ENCODE measurements around the gene WBP2. TPM values are rescaled to one million over a fixed set of nuclear protein-coding genes. Genes with fewer than 3 reads are reported as not detected.

Gene WBP2
- total and polyA plus RNA-seq, 9 of the 15 experiments (the other 6 are each of a cell fraction or from before 2014, with no cell fraction given), result 2.2 to 74.3 (median 20.0) TPM

- WGBS (ENCODE audit: insufficient coverage, low coverage, missing lambda C conversion rate), result 86% methylated on average over 4 of the region's 7 CpGs
- CTCF ChIA-PET (ENCODE audit: low intra/inter-chr PET ratio), result no interaction called here
Measured at GRCh38 chr17:75837899-75838298, 17.2 kb downstream of the WBP2 start.

More at GRCh38 chr17:75837899-75838298, 17.2 kb downstream of the WBP2 start:
- Histone ChIP-seq H3K9me3 (replicated peaks; ENCODE audit: control insufficient read depth, insufficient read depth, low read depth, low read length) (no peaks in the 10 kb centered on the region), H3K4me2 (ENCODE audit: insufficient read depth, low read length) (no peak overlapping the region), H3K4me3 (no peak overlapping the region), H3K27me3 (ENCODE audit: control insufficient read depth in 2 of 2, insufficient read depth in 2 of 2, low read length in 2 of 2) (no peaks in the 10 kb centered on the region), H3K9ac (ENCODE audit: insufficient read depth in 1 of 2, low read depth in 2 of 2, low read length in 2 of 2) (peak overlapping the region in 1 of 2 experiments; percentile 14; a peak in 2 of 4 replicates), H3K9me1 (ENCODE audit: control insufficient read depth, insufficient read depth, low read length) (no peaks in the 10 kb centered on the region), H4K20me1 (replicated peaks; ENCODE audit: control insufficient read depth, insufficient read depth, low read length) (no peaks in the 10 kb centered on the region), H3K27ac (ENCODE audit: extremely low read depth, low read depth, low read length) (no peak overlapping the region; the same call in 2 of the 3 replicates), H3K4me1 (replicated peaks in 1 of 2; ENCODE audit: control insufficient read depth in 2 of 2, insufficient read depth in 2 of 2, low read length in 2 of 2) (peaks cover 8 to 58% of the 10 kb centered on the region in 2 experiments; a peak in 4 of 5 replicates), H3K79me2 (ENCODE audit: control insufficient read depth, insufficient read depth, low read length) (peaks cover 24% of the 10 kb centered on the region), H3K36me3 (ENCODE audit: control insufficient read depth, insufficient read depth, low read length) (peaks cover 85% of the 10 kb centered on the region; the same call in 2 of the 3 replicates), H2AFZ (ENCODE audit: low read depth, low read length) (no peak overlapping the region)
- BruUV-seq (replicated peaks), result no TSS peak
- POLR2A ChIA-PET, result interaction anchor here (2.0 to 4.7 kb wide), 2 partner anchors 13 to 58 kb away, joined by 5 to 36 read pairs; no protein-coding TSS in a partner anchor
- DNase-seq (ENCODE audit: extremely low read depth in 1 of 4, low spot score in 3 of 4) (no peak), ATAC-seq (no peak), FAIRE-seq (no peak)
- intact Hi-C loops (cut with micrococcal nuclease) (no loop called here), in situ Hi-C loops (cut with MboI) (no loop called here)
- TF ChIP-seq EP400 (IDR thresholded peaks at IDR 0.05), result no peak
- no peak for TF ChIP-seq ZBTB12 (CRISPR knock-in tag; IDR thresholded peaks at IDR 0.05)
- no peak for TF ChIP-seq HCFC1 (IDR thresholded peaks at IDR 0.05; ENCODE audit: low read depth, low read length)
- peak; percentile 39; the same call in 1 of the 2 replicates for TF ChIP-seq POLR2G (IDR thresholded peaks at IDR 0.05; ENCODE audit: low read depth, low read length)
- TF ChIP-seq CREB1 (IDR thresholded peaks at IDR 0.05), result no peak
- TF ChIP-seq CREB1 (CRISPR knock-in tag; IDR thresholded peaks at IDR 0.05), result no peak
- TF ChIP-seq POLR2B (IDR thresholded peaks at IDR 0.05; ENCODE audit: low read depth, partially characterized antibody), result peak; percentile 21
- 0 out of 2 replicates have a peak, but pooled peaks have one; percentile 10 for TF ChIP-seq ZFX (CRISPR knock-in tag; IDR thresholded peaks at IDR 0.05)
- TF ChIP-seq NFIX (CRISPR knock-in tag; IDR thresholded peaks at IDR 0.05; ENCODE audit: low read depth), result no peak
- TF ChIP-seq RBFOX2 (IDR thresholded peaks at IDR 0.05; ENCODE audit: low read depth, low read length), result 0 out of 2 replicates have a peak, but pooled peaks have one; percentile 62
- no peak for TF ChIP-seq ZNF445 (CRISPR knock-in tag; IDR thresholded peaks at IDR 0.05; ENCODE audit: low read depth)
- TF ChIP-seq ZBED1 (IDR thresholded peaks at IDR 0.05), result no peak

All from K562 (cell line).